HT1080 (cell line): ENCODE data around the gene NRAP. TPM values are rescaled to one million over a fixed set of nuclear protein-coding genes. Genes with fewer than 3 reads are reported as not detected.

Source experiments
- DNase-seq: peaks from one replicate; pipeline ENCODE4 v3.0.0-alpha.2; 2015; ENCODE audit warnings: low read depth
- polyA plus RNA-seq, 2 experiments: library from polyadenylated mRNA; depleted of rRNA; stranded (reverse); fragments of >200 nt; gene quantifications; 2 replicates each; pipeline ENCODE4 v1.2.3, GENCODE V29; 2015
- total RNA-seq: library from RNA; depleted of rRNA; stranded (reverse); fragments of >200 nt; shearing (Covaris generic); gene quantifications from 2 replicates; pipeline ENCODE4 v1.2.3, GENCODE V29; 2014; rRNA removed

The NRAP gene, protein sequence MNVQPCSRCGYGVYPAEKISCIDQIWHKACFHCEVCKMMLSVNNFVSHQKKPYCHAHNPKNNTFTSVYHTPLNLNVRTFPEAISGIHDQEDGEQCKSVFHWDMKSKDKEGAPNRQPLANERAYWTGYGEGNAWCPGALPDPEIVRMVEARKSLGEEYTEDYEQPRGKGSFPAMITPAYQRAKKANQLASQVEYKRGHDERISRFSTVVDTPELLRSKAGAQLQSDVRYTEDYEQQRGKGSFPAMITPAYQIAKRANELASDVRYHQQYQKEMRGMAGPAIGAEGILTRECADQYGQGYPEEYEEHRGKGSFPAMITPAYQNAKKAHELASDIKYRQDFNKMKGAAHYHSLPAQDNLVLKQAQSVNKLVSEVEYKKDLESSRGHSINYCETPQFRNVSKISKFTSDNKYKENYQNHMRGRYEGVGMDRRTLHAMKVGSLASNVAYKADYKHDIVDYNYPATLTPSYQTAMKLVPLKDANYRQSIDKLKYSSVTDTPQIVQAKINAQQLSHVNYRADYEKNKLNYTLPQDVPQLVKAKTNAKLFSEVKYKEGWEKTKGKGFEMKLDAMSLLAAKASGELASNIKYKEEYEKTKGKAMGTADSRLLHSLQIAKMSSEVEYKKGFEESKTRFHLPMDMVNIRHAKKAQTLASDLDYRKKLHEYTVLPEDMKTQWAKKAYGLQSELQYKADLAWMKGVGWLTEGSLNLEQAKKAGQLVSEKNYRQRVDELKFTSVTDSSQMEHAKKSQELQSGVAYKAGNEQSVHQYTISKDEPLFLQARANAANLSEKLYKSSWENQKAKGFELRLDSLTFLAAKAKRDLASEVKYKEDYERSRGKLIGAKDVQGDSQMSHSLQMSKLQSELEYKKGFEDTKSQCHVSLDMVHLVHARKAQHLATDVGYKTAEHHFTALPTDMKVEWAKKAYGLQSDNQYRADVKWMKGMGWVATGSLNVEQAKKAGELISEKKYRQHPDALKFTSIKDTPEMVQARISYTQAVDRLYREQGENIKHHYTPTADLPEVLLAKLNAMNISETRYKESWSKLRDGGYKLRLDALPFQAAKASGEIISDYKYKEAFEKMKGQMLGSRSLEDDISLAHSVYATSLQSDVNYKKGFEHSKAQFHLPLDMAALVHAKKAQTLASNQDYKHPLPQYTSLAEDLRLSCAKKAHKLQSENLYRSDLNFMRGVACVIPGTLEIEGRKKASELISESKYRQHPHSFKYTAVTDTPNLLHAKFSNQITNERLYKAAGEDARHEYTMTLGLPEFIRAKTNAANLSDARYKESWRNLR (N-terminal part only)
- total RNA-seq, result not detected in 2 replicates
- polyA plus RNA-seq (2015; cell fraction: cytosol; rRNA removed), result 0.03 TPM in 1 of 2 replicates, not detected in the other
- polyA plus RNA-seq (2015; cell fraction: nucleus; rRNA removed), result not detected in 2 replicates

DNA sequence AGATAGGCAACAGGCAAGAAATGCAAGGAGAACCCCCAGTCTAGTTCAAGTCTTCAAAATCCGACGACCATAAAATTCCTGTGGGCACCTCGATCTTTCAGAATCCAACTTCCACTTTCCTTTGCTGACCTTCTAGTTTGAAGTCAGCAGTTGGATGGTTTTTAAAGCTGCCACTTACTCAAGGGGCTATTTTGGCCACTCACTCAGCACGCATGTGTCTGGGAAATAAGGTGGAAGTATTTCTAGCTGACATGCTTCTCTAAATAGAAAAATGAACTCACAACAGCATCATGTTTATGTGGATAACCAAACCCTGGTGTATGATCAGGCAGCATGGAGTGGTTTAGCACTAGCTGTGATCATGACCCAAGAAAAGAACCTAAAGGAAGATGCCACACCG is at the start of gene NRAP:
TSS of gene NRAP (minus strand) at position 134 of the 400 bp plus-strand sequence. CDS start 159 bp downstream, outside the sequence.
- DNase-seq, result no peak

DNA sequence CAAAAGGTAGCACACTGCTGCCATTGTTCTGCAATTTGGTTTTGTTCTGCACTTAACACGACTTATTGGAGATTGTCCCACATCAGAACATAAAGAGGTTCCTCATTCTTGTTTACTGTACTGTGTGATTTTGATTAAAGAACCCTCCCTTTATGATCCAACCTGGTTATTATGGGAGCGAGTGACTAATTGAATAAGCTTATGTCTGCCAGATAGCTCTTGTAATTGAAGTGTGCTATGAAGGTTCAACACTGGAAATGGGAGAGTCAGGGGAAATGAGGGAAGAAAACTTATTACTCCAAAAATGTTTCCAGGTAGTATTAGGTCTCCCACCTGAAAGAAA is 49.8 kb upstream of the NRAP start:
- no peak for DNase-seq

DNA sequence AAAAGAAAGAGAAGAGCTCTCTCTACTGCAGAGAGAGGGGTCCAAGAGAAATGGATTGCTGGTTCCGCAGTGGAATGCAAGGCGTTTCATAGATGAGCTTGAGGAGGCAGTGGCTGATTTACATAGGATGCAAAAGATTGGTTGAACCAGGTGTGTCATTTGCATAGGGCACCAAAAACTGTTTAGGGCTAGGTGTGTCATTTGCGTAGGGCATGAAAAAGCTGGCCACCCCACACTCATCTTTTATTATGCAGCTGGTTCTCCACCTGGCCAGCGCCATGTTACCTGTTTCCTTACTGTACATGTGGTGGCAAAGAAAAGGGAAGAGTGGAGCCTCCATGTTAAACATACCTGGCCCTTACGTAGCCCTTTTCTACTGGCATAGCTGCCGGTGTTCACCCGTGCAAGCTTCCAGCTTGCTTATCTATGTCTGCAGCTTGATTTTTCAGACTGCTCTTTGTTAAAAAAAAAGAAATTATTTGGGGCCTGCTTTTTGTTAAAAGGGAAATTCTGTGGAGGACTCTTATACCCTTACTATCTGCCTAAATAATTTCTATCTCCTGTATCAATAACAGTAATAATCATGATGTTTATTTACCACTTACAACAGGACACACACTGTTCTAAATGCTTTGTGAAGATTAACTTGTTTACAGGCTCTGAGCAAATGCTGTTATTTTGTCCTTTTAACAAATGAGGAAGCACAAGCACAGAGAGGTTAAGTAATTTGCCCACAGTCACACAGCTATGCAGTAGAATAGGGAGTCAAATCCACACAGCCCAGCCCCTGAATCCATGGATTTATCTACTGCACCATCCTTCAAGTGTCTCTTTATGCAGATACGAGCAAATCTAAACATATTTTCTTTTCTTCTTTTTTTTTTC is 49.2 kb upstream of the NRAP start:
- DNase-seq, result no peak

DNA sequence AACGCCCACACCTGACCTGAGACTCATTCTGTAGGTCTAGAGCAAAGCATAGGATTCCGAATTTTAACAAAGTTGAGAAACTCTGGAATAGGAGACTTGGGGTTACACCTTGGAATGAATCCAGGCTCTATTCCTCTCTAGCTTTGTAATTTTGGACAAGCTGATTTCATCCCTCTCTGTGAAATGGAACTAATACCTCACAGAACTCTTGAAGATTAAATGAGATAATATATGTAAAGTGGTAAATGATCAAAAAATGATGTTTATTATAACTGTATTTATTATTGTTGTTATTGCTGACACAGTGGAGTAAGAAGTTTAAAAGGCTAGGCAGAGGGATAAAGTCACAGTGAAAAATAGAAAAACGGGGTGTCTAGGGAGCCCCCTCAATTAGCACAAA is 48.2 kb upstream of the NRAP start:
- no peak for DNase-seq

DNA sequence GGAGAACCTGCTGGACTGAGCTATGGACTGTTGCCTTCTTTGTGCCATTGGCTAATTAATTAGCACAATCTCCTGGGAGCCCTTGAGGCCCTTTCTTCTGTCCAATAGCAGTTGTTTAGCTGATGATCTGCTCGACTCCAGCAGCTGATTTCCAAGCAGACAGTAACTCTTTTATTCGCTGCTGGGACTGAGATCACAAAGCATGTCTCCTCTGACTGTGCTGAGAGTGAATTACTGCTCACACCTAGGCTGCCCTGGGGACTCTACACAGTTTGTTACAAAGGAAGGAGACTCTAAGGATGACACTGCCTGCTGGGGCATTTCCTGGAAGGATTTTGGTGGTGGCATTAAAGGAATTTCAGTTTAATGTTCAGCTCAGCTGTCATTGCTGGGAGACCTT is 47.3 kb upstream of the NRAP start:
- no peak for DNase-seq

DNA sequence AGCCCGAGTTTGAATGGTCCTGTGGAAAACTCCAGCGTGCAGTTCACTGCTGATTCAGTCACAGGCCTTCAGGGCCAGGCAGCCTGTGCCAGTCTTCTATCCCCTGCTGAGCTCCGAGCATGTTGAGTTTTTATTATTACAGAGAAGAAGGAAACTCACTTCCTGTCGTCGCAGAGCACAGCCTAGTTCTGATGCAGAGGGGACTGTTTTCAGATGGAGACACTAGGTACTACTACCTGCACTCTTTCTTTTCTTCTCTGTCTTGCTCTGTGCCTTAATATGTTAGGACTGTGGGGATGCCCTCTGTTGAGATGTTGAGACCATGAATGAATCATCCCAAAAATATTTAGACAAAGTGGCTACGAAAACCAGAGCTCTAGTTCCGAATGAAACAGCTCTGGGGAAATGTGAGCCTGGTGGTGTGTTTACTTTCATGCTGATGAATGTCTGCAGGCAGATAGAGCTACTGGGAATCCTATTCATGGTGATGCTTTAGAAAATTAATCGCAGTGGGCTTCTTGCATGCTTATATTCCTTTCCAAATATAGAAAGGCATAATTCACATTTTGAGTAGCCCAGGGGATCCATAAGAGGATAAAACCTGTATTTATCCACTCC is 45.5 kb upstream of the NRAP start:
- DNase-seq, result peak; percentile 82

DNA sequence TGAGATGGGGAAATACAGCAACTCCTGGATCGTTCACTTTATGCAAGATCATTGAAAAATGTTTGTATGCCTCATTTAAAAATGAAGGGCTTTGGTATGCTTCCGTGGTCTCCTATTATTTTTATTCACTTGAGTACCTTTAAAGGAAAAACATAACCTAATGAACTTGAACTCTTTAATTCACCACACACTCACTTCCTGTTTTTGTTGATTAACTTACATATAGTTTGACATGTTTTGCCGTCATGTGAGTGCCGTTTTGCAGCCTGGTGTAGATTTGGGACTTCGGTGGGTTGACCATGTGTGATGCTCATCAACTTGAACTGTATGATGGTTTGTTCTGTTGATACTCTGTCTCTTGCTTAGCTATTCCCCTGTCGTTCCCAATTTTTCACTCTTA is 44.8 kb upstream of the NRAP start:
- no peak for DNase-seq

DNA sequence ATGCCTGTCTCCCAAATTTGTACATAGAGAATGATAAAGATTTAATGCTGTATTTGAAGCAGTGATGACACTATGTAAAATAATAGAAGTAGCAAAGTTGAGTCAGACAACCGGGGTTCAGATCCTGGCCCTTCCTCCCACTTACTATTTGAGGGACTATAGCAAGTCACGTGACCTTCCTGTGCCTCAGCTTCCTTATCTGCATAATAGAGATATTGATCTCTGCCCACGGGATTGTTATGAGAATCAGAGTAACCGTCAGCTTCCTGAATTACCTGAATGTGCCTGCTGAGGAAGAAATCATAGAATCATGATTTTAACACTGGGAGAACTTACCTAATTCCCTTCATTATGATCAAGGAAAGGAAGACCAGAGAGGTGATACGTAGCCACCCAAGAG is 42.8 kb upstream of the NRAP start:
- no peak for DNase-seq

DNA sequence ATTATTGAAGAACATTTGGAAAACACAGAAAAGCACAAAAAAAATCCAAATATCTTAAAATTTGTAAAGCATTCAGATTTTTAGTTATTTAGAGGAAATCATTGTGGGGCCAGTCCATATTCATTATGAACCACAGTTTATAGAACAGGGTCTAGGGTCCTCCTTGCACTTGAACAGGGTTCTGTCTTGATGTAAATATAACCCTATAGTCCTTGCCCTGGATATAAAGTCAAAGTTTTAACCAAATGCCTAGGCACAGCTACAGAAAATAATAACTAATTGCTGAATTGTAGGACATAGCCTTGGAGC is 41.5 kb upstream of the NRAP start:
- no peak for DNase-seq

DNA sequence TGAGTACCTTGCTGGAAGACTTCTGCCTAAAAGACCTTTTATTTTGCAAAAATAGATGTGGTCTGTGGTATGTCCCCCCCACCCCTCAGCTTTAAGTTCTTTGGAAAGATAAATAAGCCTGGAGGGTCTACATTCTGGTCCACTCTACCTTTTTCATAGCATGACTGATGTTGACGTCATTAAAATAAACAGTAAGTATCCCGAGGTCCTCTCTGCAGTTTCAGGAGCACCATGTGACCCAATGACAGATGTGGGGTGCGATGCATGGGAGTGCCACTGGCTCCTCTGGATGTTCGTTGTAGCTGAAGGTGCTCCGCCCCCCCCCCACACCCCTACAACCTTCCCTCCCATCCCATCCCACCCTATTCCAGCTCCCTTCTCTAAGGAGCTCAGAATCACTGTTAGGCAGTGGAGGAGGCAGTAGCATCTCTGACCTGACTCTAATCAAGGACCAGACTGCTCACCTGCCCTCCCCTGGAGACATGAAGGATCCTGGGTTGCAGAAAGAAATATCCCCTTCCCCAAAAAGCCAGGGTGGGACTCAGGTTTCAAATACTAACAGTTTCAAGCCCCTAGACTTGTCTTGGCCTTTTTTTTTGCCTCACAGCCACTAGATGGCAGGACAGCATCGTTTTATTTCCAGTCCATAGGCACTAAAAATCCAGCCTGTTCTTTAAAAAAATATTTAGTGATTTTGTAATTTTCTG is 40.9 kb upstream of the NRAP start:
- peak; percentile 38 for DNase-seq

DNA sequence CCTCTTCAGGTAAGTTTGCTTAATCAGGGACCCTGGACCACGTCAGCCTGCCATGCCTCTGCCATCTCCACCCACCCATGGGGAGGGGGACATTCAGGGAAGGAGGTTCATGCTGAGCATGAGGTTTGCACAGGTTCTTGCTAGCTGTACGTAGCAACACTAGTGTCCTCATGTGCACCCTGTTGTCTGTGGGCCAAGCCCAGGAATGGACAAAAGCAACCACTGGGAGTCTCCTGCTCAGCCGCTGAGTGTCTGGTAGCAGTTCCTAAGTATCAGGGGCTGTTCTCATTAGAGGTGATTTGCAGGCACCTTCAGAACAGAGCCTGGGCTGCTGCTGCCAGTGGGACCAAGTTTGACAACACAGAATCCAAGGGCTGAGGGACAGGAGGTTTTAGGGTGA is 33.8 kb upstream of the NRAP start:
- no peak for DNase-seq

DNA sequence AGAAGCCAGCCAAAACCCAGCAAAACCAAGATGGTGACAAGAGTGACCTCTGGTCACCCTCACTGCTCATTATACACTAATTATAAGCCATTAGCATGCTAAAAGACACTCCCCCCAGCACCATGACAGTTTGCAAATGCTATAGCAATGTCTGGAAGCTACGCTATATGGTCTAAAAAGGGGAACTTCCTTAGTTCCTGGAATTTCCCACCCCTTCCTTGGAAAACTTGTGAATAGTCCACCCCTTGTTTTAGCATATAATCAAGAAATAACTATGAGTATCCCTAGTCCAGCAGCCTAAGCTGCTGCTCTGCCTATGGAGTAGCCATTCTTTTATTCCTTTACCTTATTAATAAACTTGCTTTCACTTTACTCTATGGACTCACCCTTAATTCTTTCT is 31.9 kb upstream of the NRAP start:
- no peak for DNase-seq

DNA sequence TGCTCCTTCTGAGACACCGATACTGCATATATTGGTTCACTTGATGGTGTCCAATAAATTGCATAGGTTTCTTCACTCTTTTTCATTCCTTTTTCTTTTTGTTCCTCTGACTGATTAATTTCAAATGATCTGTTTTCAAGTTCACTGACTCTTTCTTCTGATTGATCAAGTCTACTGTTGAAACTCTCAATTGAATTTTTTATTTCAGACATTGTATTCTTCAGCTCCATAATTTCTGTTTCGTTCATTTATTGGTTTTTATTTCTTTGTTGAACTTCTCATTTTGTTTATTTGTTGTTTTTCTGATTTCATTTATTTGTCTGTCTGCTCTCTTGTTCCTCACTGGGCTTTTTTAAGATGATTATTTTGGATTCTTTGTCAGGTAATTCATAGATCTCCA is 29.5 kb upstream of the NRAP start:
- DNase-seq, result no peak

DNA sequence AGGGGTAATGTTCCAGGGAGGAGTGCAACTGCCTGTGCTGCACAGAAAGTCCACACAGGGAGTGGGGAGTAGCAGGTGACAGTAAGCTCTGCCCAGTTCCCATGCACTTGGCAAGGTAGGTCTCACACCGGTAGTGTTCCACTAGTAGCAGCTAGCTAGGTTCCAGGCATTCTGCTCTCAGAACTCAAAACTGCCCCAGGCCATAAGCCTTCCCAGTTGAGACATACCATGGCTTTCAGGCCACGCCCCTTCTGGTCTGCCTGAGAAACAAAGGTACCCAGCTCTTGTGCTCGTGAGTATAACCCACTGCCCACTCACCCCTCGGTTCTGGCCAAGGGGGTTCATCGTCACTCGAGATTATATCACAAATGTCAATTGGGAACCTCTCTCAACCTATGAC is 28.4 kb upstream of the NRAP start:
- no peak for DNase-seq

DNA sequence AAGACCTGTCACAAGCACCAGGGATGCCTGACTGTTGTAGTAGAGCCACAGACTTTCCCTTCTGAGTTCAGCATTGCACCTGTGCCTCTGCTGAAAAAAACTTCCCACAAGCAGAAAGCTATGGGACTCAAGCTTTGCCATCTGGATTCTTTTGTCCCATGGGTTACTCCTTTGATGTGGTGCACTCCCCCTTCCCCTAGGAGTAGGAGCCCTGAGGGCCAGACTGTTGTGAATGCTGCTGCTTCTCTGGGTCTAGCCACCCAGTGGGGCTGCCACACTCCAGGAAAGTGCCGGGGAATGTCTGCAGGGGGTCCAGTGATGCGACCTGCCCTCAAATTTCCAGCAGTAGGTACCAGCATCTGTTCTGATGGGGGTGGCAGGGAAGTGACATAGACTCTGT is 27.5 kb upstream of the NRAP start:
- DNase-seq, result no peak

DNA sequence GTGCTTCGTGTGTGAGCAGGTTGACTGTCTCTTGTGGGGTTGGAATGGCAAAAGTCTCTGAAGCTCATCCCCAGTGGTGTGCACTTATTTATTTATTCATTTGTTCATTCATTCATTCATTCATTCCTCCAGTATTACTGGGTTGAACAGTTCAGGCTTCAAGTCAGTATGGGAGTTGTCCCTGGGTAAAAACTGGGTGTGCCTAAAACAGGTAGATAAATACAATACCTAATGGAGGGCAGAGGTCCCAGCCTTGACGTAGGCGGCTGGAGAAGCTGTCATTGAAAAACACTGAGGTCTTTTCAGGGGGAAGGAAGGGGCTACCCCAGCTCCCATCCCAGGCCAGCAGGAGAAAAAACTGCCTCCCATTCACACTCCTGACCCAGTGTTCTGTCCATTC is 26.9 kb upstream of the NRAP start:
- DNase-seq, result no peak

DNA sequence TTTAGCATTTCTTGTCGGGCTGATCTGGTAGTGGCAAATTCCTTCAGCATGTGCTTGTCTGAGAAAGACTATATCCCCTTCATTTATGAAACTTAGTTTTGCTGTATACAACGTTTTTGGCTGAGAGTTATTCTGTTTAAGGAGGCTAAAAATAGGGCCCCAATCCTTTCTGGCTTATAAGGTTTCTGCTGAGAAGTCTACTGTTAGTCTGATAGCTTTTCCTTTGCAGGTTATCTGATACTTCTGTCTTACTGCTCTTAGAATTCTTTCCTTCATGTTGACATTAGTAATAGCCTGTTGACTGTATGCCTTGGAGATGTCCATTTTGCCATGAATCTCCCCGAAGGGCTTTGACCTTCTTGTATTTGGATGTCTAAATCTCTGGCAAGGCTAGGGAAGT is 25.7 kb upstream of the NRAP start:
- no peak for DNase-seq

DNA sequence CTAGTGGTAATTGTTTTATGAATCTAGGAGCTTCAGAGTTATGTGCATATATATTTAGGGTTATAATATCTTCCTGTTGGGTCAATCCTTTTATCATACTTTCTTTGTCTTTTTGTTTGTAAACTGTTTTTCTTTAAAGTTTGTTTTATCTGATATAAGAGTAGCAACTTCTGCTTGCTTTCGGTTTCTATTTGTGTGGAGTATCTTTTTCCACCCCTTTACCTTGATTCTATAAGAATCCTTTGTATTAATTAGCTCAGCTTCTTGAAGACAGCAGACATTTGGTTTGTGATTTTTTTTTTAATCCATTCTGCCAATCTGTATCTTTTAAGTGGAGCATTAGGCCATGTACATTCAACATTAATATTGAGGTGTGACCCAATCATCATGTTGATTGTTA is 25.2 kb upstream of the NRAP start:
- no peak for DNase-seq

DNA sequence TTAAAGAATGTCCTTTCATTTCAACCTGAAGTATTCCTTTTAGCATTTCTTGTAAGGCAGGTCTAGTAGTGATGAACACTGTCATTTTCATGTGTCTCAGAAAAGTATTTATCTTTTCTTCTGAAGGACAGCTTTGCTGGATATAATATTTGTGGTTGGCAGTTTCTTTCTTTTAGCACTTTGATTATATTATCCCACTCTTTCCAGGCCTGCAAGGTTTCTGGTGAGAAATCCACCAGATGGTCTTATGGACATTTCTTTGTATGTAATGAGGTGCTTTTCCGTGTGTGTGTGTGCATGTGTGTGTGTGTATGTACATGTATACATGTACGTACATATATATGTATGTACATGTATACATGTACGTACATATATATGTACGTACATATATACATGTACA is 23.2 kb upstream of the NRAP start:
- no peak for DNase-seq

DNA sequence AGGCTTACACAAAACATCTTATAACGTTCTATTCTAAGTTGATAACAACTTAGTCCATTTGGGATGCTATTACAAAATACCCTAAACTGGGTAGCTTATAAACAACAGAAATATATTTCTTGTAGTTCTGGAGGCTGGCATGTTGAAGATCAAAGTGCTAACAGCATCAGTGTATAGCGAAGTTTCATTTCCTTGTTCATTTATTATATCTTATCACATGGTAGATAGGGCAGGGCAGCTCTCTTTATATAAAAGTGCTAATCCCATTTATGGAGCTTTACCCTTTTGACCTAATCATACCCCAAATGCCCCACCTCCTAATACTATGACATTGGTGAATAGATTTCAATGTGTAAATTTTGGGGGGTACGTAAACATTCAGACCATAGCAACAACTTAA is 22.2 kb upstream of the NRAP start:
- DNase-seq, result no peak
